ENCODE results near the gene LIF.

The LIF gene

GRCh38 chr22:30262917-30263741 is 16.6 kb upstream of the LIF start:
- DNase-seq, result peak; percentile 68

- DNase-seq, result no peak
Observed at GRCh38 chr22:30262112-30262511, 15.6 kb upstream of the LIF start.

GRCh38 chr22:30261134-30261533 is 14.6 kb upstream of the LIF start:
- DNase-seq, result no peak

GRCh38 chr22:30260682-30261081 is 14.1 kb upstream of the LIF start:
- no peak for DNase-seq

GRCh38 chr22:30260276-30260675 is 13.7 kb upstream of the LIF start:
- DNase-seq, result no peak

- DNase-seq, result no peak
Observed at GRCh38 chr22:30254314-30254713, 7.8 kb upstream of the LIF start.

GRCh38 chr22:30253205-30253852 is 6.8 kb upstream of the LIF start:
- no peak for DNase-seq

GRCh38 chr22:30252411-30253204 is 6.0 kb upstream of the LIF start:
- no peak for DNase-seq

GRCh38 chr22:30251711-30252110 is 5.2 kb upstream of the LIF start:
- no peak for DNase-seq

- no peak for DNase-seq
Observed at GRCh38 chr22:30250661-30251267, 4.2 kb upstream of the LIF start.

GRCh38 chr22:30250039-30250565 is 3.5 kb upstream of the LIF start:
- DNase-seq, result no peak

- DNase-seq, result no peak
Observed at GRCh38 chr22:30249049-30250038, 2.8 kb upstream of the LIF start.

GRCh38 chr22:30248484-30248883 is 1.9 kb upstream of the LIF start:
- DNase-seq, result no peak

GRCh38 chr22:30247974-30248373 is 1.4 kb upstream of the LIF start:
- no peak for DNase-seq

- no peak for DNase-seq
Observed at GRCh38 chr22:30247561-30247960, 1.0 kb upstream of the LIF start.

- DNase-seq, result no peak
Observed at GRCh38 chr22:30246814-30247376, 336 bp upstream of the LIF start.

GRCh38 chr22:30245181-30245984 is 1.2 kb downstream of the LIF start:
- no peak for DNase-seq

- DNase-seq, result no peak
Observed at GRCh38 chr22:30244641-30245040, 1.9 kb downstream of the LIF start.

GRCh38 chr22:30244066-30244465 is 2.5 kb downstream of the LIF start:
- DNase-seq, result no peak

GRCh38 chr22:30243661-30244060 is 2.9 kb downstream of the LIF start:
- no peak for DNase-seq
